ENCODE measurements around the gene TIGD6. TPM values are rescaled to one million over a fixed set of nuclear protein-coding genes. Genes with fewer than 3 reads are reported as not detected.

TIGD6 gene
- total RNA-seq, 3 donors from 2014 or later = 5.6 to 11.0 (median 5.6) TPM

DNA sequence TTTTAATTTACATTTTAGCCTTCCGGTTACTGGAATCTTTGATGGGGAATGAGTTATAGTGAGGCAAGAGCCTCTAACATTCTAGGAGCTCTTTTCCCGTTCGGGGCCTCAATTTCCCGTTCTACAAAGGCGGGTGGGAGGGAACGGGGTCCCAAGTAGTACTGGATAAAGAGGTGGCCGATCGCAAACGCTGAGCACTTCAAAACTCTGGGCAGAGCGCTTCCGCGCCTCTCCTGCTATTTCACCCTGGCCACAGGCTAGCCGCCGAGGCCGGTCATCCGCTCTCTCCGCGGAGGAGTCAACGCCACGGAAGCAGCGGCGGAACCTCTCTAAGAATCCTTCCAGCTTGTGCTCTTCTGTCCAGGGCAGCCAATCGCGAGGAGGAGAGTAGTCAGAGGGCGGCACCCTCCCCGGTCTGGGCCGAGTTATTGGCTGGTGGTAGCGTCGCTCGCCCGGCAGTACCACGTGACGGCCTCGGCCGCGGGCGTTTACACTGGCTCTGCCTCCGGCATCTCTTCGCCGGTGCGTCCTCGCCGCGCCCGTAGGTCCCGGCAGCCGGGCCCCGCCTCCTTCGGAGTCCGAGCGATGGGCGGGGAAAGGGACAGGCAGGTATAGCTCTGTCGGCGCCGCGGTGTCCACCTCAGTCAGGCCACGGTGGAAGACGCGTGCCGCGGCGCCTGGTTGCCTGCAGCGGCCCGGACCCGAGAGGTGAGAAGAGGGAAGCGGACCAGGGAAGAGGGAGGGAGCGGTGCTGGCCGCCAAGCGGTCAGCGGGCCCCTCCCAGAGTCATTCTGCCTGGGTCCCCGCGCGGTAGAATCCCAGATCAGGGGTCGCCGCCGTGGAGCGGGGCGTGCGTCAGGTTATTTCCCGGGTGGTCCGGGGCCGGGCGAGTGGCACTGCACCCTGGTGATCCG is 39.9 kb downstream of the TIGD6 start, which contains the start of gene SLC26A2:
Gene SLC26A2 (plus strand): TSS at position 487 of the 914 bp plus-strand sequence. CDS start 16,895 bp downstream, outside the sequence.
- Histone ChIP-seq H3K27ac (peak within 1 kb of the TSS; percentile 92 to 95), H3K27me3 (no peaks in the 10 kb centered on the region), H3K9me3 (no peaks in the 10 kb centered on the region), H3K4me3 (peak within 1 kb of the TSS; percentile 75 to 86 (median 82)), H3K36me3 (no peaks in the 10 kb centered on the region), H3K4me1 (peaks cover 0 to 6% of the 10 kb centered on the region in 2 donors)
- DNase-seq (ENCODE audit: low spot score in 2 of 2) = peak; percentile 94 to 96
- intact Hi-C loops (cut with DNase I; ENCODE audit: low total_unique reads) = no loop called here
- TF ChIP-seq POLR2AphosphoS5 (IDR thresholded peaks at IDR 0.05) = peak; percentile 82 to 95 (median 92)
- peak; percentile 80 for TF ChIP-seq POLR2A (IDR thresholded peaks at IDR 0.05)
- TF ChIP-seq CTCF (IDR thresholded peaks at IDR 0.05) = peak in 2 of 3 donors; percentile 2 to 9

DNA sequence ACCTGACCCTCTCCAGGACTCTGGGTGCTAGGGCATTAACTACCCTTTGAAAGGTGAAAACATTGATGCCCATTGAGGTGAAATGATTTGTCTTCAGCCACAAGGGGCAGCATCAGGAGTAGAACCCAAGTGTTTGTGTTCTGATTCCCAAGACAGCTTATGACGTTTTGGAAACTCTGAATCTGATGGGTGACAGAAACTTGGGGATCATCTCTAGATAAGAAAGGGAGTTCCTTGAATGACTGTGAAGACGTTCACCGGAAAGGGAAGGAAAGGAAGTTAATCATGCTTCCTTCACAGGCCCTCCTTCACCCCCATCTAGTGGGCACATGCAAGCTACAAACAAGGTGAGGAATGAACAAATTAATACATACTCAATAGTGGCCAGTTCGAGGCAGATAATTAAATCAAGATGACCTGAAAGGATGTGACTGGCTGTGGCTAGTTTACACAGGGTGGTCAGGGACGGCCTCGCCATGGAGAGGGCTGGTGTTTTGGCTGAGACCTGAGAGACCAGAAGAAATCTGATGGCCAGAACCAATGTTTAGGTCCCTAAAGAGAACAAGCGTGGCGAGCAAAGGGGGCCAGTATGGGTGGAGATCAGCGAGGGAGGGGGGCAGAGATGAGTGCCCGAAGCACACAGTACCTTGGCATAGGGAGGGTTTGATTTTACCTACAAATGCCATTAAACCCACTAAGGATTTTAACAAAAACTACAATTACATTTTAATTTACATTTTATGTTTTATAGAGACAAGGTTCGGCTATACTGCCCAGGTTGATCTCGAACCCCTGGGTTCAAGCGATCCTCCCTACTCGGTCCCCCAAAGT is 40.8 kb downstream of the TIGD6 start:
- no peak for DNase-seq (ENCODE audit: low spot score in 2 of 2)
- no peaks in the 10 kb centered on the region for H3K27me3 ChIP-seq
- peak overlapping the region; percentile 75 to 86 (median 82) for H3K4me3 ChIP-seq
- intact Hi-C loops (cut with DNase I; ENCODE audit: low total_unique reads) = no loop called here
- H3K4me1 ChIP-seq = peaks cover 0 to 6% of the 10 kb centered on the region in 2 donors
- peak overlapping the region; percentile 92 to 95 for H3K27ac ChIP-seq
- no peak for TF ChIP-seq POLR2AphosphoS5 (IDR thresholded peaks at IDR 0.05)
- peak in 2 of 3 donors; percentile 24 to 59 for TF ChIP-seq CTCF (IDR thresholded peaks at IDR 0.05)
- TF ChIP-seq POLR2A (IDR thresholded peaks at IDR 0.05) = no peak
- no peaks in the 10 kb centered on the region for H3K36me3 ChIP-seq
- H3K9me3 ChIP-seq = no peaks in the 10 kb centered on the region

DNA sequence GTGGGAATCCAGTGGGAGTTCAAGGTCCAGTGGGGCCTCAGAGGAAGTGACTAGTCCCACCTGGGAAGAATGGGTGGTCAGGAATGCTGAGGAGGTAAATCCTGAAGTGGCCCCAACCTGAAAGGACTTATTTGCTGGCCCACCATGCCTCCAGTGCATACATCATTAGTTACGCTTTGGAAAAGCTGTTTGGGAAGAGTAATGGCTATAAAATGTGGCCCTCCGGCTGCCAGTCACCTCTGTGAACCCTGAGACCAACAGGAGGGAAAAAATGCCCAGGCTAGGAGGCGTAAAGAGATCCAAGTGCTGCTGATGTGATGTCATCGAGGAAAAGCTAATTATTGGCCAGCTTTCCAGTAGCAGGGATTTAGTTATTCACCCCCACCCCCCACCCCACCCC is 42.6 kb downstream of the TIGD6 start:
- no peak for DNase-seq (ENCODE audit: low spot score in 2 of 2)
- intact Hi-C loops (cut with DNase I; ENCODE audit: low total_unique reads) = no loop called here

GRCh38 chr5:149956685-149957084 is 43.8 kb downstream of the TIGD6 start:
- Histone ChIP-seq H3K27me3 (no peaks in the 10 kb centered on the region), H3K4me3 (no peak overlapping the region), H3K36me3 (no peaks in the 10 kb centered on the region), H3K4me1 (peaks cover 0 to 6% of the 10 kb centered on the region in 2 donors), H3K9me3 (no peaks in the 10 kb centered on the region), H3K27ac (no peak overlapping the region)
- DNase-seq (ENCODE audit: low spot score in 2 of 2) = no peak
- TF ChIP-seq POLR2A (IDR thresholded peaks at IDR 0.05) (no peak), CTCF (IDR thresholded peaks at IDR 0.05) (no peak), POLR2AphosphoS5 (IDR thresholded peaks at IDR 0.05) (no peak)
- intact Hi-C loops (cut with DNase I; ENCODE audit: low total_unique reads) = no loop called here

More for the DNA sequence above, 42.6 kb downstream of the TIGD6 start:
- Histone ChIP-seq H3K27ac (no peak overlapping the region), H3K36me3 (no peaks in the 10 kb centered on the region), H3K9me3 (no peaks in the 10 kb centered on the region), H3K4me1 (peaks cover 0 to 6% of the 10 kb centered on the region in 2 donors), H3K27me3 (no peaks in the 10 kb centered on the region), H3K4me3 (no peak overlapping the region)
- TF ChIP-seq POLR2AphosphoS5 (IDR thresholded peaks at IDR 0.05) = no peak
- no peak for TF ChIP-seq POLR2A (IDR thresholded peaks at IDR 0.05)
- no peak for TF ChIP-seq CTCF (IDR thresholded peaks at IDR 0.05)

Data from breast epithelium (tissue), 4 donors.